HepG2 (cell line): ENCODE data around the gene BPIFB2.

Experiments
- BRD4 ChIP-seq: sonication (generic); formaldehyde crosslinking; IDR thresholded peaks from 2 replicates; pipeline ENCODE4 v1.4.0; 2020; ENCODE audit warnings: missing genetic modification reagents
- POLR2AphosphoS5 ChIP-seq: IDR thresholded peaks from 2 replicates; pipeline ENCODE4 v1.6.1; 2012; ENCODE audit warnings: low read depth, low read length

- no peak for TF ChIP-seq BRD4 (CRISPR knock-in tag)
- no peak for TF ChIP-seq POLR2AphosphoS5
Measured at GRCh38 chr20:33031531-33031930, 24.0 kb downstream of the BPIFB2 start, which contains the start of gene BPIFB6.
